TTC549 (cell line): Measurements from ENCODE around the gene MDFIC2.
A peak's percentile ranks its signal among the peaks of the same experiment; 100 is the strongest.
"Not testable (repeated sequence)": the region's sequence is repeated elsewhere in the genome, so short reads cannot be mapped to it uniquely, and the experiment has no call there.

Experiments used
- FAIRE-seq: peaks from 2 replicates; lab custom pipeline; 2012; peaks lifted over from hg19 to GRCh38; lab: Jason Lieb, UNC

Gene MDFIC2

DNA sequence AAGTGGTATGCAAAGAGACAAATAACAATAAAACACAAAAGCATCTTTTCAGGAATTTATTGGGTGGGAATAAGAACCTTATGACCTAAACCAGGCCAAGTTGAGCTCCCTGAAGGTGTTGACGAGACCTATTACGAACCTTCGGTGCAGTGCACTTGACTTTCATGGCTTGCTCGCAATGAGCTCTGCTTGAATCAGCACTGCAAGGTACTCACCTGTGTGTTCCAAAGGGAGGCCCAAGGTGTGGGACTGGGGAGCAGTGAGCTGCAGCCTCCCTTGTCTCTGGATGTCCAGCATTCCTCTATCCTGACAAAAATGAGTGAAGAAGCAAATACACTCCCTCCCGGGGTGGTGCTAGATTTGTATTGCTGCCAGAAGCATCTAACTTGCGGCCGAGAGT is at the start of gene MDFIC2:
MDFIC2 (minus strand) TSS at position 303 of the 400 bp plus-strand sequence. CDS start 665 bp downstream, outside the sequence.
- no peak for FAIRE-seq

DNA sequence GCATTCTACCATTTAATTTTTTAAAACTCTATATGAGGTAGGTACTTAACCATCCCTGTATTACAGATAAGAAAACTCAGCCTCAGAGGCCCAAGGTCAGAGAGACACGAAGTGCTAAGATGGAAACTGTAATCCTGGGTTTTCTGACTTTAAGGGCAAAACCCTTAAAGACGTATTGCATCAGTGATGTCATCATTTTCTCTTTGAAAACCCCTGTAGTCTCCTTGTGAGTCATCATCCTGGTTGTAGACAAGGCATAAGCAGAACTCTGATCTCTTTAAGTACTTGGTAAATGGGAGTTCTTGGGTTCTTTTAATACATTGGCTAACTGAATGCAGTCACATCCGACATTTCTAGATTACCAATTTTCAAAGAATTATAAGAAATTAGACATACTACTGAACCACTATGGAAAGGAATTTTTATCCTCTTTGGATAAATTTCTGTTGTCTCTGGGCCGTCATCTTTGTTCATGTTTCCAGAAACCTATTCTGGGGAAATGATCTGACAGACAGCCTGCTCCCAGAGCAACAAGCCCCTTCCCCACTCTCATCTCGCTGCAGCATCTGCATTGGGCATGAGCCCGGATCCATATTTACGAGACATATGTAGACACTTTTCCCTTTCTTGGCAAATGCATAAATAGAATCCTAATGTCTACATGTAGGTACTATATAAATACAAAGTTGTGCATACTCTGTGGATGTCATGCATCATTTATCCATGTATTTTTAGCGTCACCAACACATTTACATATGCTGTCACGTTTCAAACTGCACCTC is 48.7 kb upstream of the MDFIC2 start:
- no peak for FAIRE-seq

DNA sequence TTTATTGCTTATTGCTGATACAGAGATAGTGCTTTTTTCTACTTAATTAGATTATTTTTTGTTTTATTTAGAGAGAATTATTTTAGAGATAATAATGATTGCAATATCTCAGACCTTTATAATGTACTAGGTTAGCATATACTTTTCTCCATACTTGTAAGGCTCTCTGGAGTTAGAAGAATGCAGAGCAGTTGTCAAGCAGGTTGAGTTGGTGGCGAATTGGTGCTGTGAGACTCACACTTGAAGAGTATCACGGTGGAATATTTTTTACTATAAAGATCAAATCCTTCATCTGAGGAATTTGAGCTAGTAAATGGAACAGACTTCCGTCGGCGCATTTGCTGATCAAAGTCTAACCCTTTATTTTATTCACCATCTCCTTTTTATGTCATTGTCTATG is 47.3 kb upstream of the MDFIC2 start:
- no peak for FAIRE-seq

DNA sequence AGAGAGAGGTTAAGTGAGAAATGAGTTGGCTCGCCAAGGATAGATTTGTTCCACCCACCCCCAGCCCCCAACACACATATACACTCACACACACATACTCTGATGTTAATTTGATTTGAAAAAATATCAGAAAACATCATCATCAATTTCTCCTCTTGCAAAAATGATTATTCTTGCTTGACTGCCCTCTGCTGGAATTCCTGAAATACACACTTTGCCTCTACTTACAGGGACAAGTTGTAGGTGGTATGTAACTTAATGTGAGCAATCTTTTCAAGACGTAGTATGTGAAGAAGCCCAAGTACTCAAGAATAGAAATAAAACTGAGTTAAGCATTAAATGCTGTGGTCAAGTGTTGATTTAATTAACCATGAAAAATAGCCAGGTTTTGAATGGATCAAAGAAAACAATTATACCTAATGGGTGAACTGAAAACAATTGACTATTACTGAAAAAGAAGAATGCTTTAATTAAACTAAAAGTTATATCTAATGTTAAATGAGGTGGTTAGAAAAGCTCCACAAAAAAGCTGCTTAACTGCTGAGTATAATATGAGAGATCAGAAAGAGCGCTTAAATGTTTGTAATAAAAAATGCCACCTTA is 46.6 kb upstream of the MDFIC2 start:
- FAIRE-seq = no peak

DNA sequence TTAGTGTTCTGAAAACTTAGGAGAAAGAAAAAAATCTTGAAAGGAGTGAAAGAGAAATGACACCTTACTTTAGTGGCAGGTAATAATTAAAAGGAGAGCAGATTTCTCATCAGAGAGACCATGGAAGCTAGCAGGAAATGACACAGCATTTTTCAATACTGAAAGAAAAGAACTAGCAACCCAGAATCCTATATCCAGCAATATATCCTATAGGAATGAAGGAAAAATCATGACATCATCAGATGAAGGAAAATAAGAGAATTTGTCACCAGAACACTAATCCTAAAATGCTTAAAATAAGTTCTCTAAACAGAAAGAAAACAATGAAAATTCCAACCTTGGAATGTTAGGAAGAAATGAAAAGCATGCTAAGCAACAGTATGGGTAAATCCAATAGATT is 39.8 kb upstream of the MDFIC2 start:
- FAIRE-seq = no peak

DNA sequence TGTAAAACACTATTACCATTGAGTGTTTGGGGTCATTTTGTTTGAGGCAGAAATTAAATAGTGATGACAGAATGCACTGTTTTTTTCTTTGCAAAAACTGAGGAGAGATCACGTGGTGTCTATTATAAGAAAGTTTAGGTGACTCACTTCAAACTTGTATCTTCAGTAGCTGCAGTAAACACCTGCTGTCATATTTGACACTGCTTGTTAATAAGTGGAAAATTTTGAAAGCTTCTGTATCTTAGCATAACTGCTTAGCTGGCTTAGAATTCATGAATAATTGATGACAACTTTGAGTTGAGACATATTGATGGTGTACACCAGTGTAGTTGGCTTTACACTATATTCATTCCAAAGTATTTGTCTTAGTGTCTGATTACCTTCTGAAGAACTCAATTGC is 29.7 kb upstream of the MDFIC2 start:
- FAIRE-seq = no peak

DNA sequence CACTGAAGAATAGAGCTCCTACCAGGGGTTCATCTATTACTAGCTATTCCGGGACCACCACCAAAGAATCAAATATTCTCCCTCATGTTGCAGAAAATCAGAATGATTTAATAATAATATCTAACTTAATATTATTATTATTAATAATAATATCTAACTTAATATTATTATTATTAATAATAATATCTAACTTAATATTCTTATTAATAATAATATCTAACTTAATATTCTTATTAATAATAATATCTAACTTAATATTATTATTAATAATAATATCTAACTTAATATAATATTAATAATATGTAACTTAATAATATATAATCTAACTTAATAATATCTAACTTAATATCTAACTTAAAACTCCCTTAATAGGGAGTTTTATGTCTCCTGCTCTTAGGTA is 24.4 kb upstream of the MDFIC2 start:
- peak; percentile 94 for FAIRE-seq

DNA sequence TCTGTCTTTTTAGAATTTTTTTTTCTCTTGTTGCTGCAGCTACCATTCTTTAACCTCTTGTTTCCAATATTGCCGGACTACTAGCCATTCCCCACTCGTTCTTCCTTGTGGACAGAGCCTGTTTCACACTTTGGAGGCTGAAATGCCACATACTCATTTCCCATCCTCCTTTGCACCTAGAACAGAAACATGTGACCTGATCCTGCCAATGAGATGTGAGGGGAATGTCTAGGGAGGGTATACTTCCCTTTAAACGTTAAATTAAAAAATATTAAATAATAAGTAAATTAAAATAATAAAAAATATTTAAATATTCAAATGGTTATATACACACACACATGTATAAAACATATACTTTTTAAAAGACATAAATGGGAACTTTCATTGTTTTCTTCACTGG is 20.6 kb upstream of the MDFIC2 start:
- no peak for FAIRE-seq

DNA sequence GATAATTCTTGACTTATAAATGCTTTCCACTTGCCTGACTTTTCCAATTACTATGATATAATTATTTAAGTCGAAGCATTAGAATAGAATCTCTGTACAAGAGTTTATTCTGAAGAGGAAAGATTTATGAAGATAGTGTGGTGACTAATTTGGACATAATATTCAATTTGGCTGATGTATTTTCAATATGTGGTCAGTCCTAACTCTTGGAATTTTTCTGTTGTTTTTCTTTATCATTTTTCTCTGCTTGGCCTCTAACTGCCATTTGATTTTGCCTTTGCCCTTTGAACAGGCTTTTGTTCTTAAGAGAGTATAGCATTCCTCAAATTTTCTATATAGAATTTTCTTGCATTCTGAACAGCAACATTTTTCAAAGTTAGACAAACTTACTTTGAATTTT is 2.6 kb upstream of the MDFIC2 start:
- no peak for FAIRE-seq

DNA sequence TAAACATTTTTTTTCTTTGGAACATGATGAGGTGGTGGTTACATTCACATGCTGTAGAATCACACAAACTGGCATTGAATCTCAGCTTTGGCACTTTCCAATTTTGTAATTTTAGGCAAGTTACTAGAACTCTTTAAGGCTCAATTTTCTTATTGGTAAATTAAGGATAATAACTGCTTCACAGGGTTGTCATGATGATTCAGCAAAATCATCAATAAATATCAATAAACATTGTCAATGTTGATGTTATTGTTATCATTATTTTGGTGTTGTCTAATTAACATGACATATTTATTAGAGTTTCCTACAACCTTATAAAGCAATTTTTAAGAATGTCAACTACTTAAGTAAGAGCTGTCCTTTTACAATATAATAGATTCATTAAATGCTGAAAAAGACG is 1.6 kb downstream of the MDFIC2 start:
- no peak for FAIRE-seq

DNA sequence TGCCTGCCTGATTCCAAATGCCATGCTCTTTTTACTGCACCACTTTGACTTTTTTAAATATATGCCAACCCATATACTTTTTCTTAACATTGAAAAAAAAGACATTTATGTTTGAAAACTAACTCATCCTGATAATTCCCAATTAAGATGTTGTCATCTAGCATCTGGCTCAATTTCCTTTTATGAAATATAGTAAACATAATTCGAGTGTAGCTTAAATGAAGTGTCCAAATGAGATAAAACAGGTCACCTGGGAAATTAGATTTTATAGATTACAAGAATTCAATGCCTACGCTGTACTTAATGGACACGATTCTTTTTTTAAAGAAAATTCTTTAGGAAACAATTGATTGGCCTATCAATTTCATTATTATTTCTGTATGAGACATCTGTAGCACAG is 2.8 kb downstream of the MDFIC2 start:
- no peak for FAIRE-seq

DNA sequence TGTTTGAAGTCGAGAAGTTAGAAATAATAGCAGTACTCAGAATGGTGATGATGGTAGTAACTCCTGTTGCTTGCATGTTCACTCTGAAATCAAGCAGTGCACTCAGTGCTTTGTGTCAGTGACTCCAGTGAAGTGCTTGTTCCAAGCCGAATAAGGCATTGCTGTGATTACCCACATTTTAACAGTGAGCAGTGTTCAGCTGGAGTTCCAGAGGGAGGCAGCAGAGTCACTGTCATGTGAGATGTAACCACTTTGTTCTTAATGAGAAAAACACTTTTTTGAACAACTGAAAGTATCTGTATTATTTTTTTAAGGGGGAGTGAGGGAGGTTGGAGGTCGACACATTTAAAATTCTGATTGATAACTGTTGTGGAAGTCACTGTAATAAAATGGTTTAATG is 3.7 kb downstream of the MDFIC2 start:
- no peak for FAIRE-seq

DNA sequence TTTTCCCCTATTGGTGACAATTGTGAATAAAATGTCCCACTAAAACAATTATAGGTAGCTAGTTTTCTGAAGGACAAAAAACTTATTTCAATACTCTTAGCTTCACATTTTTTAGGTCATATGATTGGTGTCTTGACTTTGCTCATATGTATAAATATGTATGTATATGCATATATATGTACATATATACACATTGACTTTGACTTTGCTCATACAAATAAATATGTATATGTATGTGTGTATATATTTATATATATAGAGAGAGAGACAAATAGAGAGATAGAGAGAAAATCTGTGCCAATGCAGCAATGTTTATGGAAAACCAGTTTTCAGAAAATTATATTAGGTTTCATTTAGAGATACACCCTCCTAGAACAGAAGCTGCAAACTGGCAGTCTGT is 5.7 kb downstream of the MDFIC2 start:
- FAIRE-seq = no peak

DNA sequence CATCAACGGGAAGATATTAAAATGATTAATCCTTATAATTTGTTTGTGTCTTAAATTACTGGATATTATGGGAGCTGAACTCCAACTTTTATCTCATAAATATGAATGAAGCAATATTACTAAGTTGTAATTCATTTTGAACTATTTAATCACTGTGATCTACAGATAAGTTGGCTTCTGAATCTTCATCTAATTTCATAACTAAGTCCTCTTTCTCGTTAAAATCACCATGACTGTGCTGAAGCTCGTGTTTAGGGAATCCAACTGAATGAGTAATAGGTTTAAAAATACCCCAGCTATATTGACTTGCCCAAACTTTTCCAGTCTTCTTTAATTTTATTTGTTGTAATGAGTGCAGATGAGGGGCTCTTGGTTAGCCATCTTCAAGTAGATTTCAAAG is 14.1 kb downstream of the MDFIC2 start:
- FAIRE-seq = no peak

DNA sequence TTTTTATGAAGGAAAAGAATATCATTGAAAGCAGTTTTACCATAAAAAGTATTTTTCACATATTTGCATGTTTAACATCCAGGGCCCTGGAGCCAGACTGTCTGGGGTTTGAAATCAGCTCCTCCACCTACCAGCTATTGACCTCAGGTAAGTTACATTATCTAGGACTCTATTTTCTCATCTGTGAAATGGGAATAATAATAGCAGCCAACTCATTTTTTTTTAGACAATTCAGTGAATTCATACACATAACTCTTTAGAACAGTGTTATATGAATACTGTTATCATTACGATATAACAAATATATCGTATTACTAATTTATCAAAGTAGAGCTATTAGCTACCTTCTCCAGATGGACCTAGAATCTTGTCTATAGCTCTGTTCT is 21.3 kb downstream of the MDFIC2 start:
- FAIRE-seq = no peak

DNA sequence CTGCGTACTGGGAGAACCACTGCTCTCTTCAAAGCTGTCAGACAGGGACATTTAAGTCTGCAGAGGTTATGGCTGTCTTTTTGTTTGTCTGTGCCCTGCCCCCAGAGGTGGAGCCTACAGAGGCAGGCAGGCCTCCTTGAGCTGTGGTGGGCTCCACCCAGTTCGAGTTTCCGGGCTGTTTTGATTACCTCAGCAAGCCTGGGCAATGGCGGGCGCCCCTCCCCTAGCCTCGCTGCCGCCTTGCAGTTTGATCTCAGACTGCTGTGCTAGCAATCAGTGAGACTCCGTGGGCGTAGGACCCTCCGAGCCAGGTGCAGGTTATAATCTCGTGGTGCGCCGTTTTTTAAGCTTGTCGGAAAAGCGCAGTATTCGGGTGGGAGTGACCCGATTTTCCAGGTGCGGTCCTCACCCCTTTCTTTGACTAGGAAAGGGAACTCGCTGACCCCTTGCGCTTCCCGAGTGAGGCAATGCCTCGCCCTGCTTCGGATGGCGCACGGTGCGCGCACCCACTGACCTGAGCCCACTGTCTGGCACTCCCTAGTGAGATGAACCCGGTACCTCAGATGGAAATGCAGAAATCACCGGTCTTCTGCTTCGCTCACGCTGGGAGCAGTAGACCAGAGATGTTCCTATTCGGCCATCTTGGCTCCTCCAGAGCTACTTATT is 21.9 kb downstream of the MDFIC2 start:
- FAIRE-seq = not testable (repeated sequence)

DNA sequence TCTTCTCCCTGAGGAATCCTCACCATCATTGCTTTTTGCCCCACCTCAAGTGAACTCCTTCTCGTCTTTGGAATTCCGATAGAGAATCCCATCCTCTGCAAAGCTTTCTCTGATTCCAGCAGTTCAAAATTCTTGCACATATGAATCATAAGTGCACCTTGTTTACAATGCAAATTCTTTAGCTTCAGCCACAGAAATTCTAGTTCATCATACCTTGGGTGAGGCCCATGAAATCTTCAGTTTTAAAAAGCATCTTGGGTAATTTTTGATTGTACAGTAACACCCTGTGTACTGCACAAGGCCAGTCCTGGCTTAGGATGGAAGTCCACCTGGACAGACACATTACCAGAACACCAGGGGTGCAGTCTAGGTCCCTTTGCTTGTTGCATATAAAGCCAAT is 30.8 kb downstream of the MDFIC2 start:
- no peak for FAIRE-seq

DNA sequence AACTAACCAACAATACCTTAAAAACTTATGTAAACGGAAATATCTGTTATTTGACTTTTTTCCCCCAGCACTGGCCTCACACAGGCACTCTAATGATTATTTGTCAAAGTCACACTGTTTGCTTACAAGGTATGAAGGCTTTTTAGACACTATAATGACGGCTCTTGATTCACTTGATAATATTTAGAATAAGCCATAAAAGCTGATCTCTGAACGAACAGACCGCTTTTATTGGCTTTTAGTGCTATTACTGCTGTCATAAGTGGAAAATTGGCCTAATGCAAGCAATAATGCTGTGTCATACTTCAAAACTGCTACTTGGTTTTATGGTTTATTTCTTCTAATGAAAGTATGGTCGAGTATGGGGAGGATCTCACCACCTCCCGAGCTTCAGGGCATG is 35.1 kb downstream of the MDFIC2 start:
- FAIRE-seq = no peak

DNA sequence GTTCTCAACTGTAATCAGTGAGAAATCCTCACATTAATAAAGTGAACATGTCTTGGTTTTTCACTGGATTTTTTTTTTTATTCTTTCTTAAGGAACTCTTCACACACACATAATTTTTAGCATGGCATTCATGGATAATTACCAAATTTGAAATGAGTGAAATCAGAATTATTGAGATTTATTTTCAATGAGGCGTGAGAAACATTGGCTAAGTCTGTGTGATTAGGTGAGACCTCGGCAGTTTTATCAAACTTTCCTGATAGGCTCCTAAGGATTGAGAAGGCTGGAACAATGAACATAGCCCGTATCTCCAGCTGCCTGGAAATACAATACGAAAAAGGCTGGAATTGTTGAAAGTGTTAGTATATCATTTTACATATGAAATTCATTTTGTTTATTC is 35.5 kb downstream of the MDFIC2 start:
- no peak for FAIRE-seq

DNA sequence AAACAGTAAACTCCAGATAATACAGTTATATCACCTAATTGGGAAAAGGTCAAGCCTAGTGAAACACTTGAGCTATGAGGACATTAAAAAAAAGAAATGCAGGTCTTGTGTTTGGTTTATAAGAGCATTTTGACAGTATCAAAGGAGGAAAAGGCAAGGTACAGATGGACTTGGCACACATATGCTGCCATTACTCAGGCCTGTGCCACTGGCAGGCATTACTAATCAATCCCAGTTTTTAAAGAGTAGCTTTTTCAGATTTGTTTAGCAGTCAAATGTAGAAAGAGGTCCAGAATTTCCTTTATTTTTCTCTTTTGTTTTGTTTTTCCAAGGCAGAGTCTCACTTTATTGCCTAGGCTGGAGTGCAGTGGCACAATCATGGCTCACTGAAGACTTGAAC is 38.9 kb downstream of the MDFIC2 start:
- FAIRE-seq = no peak

DNA sequence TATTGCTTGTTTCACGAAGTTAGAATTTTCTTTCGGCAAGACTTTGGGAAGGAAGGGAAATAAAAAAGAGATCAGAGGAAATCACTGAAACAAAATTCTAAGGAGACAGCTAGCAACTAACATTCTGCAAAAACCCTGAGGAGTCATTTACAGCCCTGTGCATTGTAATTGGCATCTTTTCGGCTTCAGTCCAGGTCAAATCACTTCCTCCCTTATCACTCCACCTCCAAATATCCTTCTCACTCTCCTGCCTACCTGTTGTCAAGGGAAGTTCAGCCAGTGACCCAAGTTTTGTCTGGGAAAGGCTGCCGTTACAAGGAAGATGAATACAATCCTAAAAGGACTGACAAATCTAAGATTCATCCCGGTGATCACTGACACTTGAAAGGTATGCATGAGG is 39.6 kb downstream of the MDFIC2 start:
- no peak for FAIRE-seq

DNA sequence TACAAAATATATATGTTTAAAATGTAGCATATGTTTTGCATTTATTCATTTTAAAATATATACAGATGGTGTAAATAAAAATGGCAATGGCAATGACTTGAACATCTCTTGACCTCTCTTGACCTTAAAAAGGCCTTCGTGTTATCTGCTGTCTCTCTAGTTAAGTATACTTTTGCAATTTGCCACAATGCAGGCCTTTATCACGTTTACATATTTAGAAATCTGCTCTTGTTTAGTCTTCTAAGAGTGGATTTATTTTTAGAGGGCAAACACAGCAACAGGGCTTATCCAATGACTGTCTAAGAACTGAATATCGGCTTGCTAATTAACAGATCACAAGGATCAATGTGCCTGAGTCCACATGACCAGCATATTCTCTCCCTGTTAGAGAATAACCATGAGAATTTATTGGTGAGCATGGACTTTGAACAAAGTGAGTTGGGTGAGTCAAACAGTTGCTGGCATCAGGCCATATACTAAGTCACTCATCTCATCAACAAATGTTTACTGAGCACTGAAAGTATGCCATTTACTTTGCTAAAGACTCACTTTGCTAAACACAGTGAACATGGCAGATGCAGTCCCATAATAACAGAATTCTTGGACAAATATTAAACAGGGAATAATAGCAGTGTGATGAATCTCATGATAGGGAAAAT is 48.2 kb downstream of the MDFIC2 start:
- FAIRE-seq = no peak

DNA sequence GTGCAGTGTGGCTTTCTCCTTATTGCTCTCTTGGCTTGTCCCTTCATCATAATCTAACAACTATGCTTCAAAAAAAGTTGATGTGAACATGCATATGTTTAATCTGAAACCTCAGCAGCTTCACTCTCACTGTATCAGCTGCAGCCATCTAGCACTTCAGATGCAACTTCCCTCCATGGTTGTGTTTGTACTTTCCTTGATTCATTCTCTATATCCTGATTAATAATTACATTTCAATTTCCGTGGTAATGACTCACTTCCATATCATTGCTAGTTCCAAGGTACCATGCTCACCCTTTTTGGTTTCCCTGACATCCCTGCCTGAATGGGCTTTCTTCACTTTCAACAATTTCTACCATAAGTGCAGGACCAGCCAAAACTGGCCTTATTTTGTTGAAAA is 51.2 kb downstream of the MDFIC2 start:
- FAIRE-seq = no peak
